Fibroblast of mammary gland (primary cell): Measurements from ENCODE around the gene ALAD.
A peak's percentile ranks its signal among the peaks of the same experiment; 100 is the strongest.

Source experiments
- DNase-seq: peaks from one replicate; pipeline ENCODE4 v3.0.0-alpha.2; 2010; ENCODE audit warnings: low read depth
- H3K4me3 ChIP-seq: 2 replicates; pipeline ENCODE4 v1.5.1; 2011; ENCODE audit warnings: low read depth, mild to moderate bottlenecking, low read length, moderate library complexity; ENCODE audit not compliant: control insufficient read depth
- TF ChIP-seq, protein P1 (sequence below): conservative IDR thresholded peaks from 2 replicates; pipeline ENCODE4 v1.5.1; 2011; ENCODE audit warnings: low read depth, low read length, inconsistent platforms; ENCODE audit not compliant: control insufficient read depth, insufficient read depth

The ALAD gene

GRCh38 chr9:113348437-113348836, 52.6 kb downstream of the ALAD start:
- TF ChIP-seq, protein P1, sequence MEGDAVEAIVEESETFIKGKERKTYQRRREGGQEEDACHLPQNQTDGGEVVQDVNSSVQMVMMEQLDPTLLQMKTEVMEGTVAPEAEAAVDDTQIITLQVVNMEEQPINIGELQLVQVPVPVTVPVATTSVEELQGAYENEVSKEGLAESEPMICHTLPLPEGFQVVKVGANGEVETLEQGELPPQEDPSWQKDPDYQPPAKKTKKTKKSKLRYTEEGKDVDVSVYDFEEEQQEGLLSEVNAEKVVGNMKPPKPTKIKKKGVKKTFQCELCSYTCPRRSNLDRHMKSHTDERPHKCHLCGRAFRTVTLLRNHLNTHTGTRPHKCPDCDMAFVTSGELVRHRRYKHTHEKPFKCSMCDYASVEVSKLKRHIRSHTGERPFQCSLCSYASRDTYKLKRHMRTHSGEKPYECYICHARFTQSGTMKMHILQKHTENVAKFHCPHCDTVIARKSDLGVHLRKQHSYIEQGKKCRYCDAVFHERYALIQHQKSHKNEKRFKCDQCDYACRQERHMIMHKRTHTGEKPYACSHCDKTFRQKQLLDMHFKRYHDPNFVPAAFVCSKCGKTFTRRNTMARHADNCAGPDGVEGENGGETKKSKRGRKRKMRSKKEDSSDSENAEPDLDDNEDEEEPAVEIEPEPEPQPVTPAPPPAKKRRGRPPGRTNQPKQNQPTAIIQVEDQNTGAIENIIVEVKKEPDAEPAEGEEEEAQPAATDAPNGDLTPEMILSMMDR = no peak
- H3K4me3 ChIP-seq = no peak overlapping the region
- DNase-seq = no peak

DNA sequence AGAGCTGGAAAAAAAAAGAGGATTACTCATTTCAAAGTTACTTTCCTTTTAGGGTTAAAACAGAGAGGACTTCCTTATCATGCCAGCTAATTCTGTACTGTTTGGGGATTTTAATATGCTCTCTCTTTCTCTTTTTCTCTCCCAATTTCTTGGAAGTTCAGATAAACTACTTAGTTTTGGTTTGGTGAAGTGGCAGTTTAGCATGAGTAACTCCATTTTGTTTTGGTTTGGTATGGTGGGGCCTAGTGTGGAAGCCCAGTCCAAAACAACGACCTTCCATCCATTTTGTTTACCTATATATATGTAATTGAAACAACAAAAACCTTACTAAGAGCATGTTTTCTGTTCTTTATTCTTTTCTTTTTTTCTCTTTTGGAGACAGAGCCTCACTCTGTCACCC, 55.4 kb downstream of the ALAD start:
- no peak for DNase-seq
- H3K4me3 ChIP-seq = no peak overlapping the region
- TF ChIP-seq, protein P1 = no peak

DNA sequence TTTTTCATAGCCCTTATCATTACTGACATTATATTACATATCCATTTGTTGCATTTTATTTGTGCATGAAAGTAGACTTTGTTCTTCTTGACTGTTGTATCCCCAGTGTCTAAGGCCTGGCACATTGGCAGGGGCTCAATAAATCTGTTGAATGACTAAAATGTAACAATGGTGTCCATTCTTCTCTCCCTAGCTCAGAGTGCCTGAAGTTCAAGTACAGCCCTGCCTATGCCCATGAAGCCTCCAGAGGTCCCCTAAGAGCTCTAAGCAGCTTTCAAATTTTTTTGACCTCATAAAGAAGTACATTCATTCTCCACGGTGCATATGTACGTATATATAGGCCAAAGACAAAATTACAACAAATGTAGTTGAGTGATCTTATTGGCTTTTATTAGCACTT, 55.9 kb downstream of the ALAD start:
- TF ChIP-seq, protein P1 = no peak
- DNase-seq = no peak
- H3K4me3 ChIP-seq = no peak overlapping the region

GRCh38 chr9:113343732-113344231, 57.3 kb downstream of the ALAD start:
- TF ChIP-seq, protein P1 = no peak
- no peak overlapping the region for H3K4me3 ChIP-seq
- peak; percentile 46 for DNase-seq

DNA sequence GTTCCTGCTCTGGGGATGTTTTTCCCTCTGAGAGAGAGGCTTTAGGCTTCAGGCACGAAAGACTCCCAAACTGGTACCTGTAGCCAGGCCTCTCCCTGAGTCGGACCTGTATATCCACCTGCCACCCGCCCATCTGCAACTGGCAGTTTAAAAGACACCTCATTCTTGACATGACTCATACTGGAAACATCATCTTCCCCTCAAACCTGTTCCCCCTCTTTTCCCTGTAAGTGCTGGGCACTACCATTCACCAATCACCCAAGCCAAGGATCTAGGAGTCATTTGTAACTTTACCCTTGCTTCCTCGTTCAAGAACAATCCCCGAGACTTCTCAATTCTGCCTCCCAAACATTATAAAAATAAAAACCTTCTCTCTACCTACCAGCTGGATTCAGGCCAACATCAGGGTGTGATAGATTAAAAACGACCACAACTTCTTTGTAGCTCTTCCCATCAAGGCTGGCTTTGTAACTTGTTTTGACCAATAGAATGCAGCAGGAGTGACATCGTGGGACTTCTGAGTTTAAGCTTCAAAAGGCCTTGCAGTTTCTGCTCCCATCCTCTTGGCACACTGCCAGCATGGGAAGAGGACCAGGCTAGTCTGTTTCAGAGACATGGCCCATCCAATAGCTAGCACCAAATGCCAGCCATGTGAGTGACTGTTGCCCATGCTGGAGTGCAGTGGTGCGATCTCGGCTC, 59.2 kb downstream of the ALAD start:
- TF ChIP-seq, protein P1 = no peak
- DNase-seq = no peak
- H3K4me3 ChIP-seq = no peak overlapping the region

DNA sequence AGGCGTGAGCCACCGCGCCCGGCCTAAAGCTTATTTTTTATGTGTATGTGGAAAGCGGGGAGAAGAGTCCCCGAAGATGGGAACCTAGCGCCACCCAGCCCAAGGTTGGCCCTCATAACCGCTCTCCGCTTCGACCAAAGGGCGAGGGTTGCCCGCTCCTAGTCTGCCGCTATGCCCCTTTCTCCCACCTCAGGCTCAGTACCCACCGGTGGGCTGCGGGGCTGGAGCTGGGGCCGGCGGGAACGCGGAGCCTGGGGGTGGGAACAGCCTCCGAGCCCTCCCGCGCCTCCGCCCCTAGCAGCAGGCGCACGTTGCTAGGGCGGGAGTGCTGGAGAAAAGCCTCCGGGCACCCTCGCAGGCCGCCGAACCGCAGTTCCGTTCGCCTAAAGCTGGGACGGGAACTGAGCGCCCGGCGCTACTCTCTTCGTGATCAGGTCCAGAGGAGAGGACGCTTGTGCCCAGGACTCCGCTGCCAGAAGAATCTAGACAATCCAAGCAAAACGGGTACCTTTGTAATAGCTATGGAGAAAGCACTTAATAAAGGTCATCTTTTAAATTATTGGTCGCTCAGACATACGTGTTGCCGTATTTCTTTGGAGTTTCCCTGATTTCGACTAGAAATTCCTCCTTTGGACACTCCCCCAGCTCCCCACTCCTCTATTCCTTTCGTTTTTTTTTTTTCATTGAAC, 60.9 kb downstream of the ALAD start, which contains the start of gene WDR31:
Gene WDR31, minus strand, starts transcription at position 265 of the 689 bp plus-strand sequence. CDS start 8,253 bp downstream, outside the sequence.
- TF ChIP-seq, protein P1 = no peak
- peak within 1 kb of the TSS; percentile 86 for H3K4me3 ChIP-seq
- DNase-seq = peak; percentile 86
